GM12874 (cell line): ENCODE results near the gene CACNA1G.

Experiments
- CTCF ChIP-seq: IDR thresholded peaks from 2 replicates; pipeline ENCODE4 v1.5.1; 2011; ENCODE audit warnings: low read depth, mild to moderate bottlenecking, control low read depth, low read length, moderate library complexity; ENCODE audit not compliant: insufficient read depth

CACNA1G gene

DNA sequence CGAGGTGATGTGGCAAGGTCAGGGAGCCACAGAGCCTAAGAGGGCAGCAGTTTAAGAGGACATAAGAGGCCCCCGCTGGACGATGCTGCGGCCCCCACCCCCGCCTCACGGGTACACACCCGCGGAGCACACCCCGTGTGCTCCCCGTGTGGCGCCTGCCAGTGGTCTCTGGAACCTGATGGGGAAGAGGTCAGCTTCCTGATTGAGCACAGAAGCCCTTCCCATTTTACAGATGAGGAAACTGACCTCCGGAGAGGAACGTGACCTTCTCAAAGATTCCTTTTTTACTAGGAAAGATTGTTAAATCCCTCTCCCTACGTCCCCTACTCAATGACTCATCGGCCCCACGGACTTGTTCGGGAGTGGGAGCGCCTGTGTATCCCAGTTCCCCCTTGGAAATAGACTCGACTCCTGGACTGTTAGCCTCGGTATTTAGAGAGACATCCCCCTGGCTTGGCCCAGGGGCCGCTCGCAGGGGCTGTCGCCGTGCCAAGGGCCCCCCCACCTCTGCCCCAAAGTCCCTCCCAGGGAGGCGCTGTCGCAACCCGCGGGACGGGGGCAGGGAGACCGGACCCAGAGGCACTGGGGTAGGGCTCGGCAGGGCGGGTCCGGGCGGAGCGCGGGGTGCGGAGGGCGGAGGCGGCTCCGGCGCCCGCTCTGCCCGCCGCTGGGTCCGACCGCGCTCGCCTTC lies 73.9 kb downstream of the CACNA1G start, which contains the start of gene ABCC3:
Gene ABCC3, plus strand, starts transcription at position 658 of the 691 bp plus-strand sequence. CDS start 56 bp downstream, outside the sequence.
- no peak for TF ChIP-seq CTCF

- TF ChIP-seq CTCF: no peak
Observed at GRCh38 chr17:50634915-50635731, 74.6 kb downstream of the CACNA1G start.

GRCh38 chr17:50635732-50635981 lies 75.1 kb downstream of the CACNA1G start:
- no peak for TF ChIP-seq CTCF

GRCh38 chr17:50635982-50636803 lies 75.7 kb downstream of the CACNA1G start:
- no peak for TF ChIP-seq CTCF

DNA sequence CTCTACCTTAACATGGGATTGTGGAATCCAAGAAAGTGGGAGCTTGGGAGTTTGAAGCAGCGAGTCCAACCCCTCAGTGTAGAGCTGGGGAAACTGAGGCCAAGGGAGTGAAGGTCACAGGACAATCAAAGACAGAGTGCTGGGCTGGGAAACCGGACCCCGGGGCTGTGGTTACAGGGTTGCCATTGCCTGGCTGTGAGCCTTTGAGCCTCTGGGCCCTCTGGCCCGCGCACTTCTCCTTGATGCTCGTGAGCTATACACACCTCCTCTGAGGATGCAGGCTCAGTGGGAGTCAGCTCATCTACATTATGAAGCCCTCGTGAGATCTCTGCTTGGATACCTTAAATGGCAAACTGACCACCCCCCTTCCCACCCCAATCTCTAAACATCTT lies 76.3 kb downstream of the CACNA1G start:
- TF ChIP-seq CTCF: no peak

GRCh38 chr17:50637829-50638605 lies 77.5 kb downstream of the CACNA1G start:
- TF ChIP-seq CTCF: no peak
